NK-92 treated with Interleukin-12 subunit alpha and Interleukin-12 subunit beta, amount 100 ng/mL, for 24 hours (cell line): ENCODE measurements around the gene GFY.
A peak's percentile ranks its signal among the peaks of the same experiment; 100 is the strongest.
"Not testable (repeated sequence)": the region's sequence is repeated elsewhere in the genome, so short reads cannot be mapped to it uniquely, and the experiment has no call there.

Source experiments
- DNase-seq: peaks from one replicate; lab custom pipeline; 2025; lab: John Stamatoyannopoulos, UW

The GFY gene

DNA sequence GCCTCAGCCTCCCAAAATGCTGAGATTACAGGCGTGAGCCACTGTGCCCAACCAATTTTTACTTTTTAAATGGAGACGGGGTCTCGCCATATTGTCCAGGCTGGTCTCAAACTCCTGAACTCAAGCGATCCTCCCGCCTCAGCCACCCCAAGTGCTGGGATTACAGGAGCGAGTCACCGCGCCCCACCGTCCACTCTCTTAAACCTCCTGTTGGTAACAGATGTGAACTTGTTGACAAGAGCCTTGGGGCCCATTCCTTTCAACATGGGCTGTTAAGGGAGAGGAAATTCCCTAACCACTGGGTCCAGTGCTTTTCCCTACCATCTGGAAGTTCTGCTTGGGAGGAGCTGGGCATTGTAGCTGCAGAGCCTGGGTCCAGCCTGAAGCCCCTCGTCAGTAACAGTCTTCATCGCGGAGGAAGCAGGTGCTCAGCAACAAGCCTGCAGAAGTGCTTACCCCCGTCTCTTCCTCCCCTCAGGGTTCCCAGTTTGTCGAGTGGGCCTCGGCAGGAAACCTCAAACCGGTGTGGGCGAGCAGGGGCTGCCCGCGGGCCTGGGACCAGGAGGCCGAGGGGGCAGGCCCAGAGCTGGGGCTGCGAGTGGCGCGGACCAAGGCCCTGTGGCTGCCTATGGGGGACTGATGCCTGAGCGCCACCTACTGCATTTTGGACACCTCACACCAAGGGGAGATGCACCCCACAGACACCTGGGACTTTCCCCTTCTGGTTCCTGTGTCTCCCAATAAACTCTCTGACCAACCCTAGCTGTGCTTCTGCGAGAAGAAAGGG lies 44.8 kb downstream of the GFY start:
- peak; percentile 97 for DNase-seq

DNA sequence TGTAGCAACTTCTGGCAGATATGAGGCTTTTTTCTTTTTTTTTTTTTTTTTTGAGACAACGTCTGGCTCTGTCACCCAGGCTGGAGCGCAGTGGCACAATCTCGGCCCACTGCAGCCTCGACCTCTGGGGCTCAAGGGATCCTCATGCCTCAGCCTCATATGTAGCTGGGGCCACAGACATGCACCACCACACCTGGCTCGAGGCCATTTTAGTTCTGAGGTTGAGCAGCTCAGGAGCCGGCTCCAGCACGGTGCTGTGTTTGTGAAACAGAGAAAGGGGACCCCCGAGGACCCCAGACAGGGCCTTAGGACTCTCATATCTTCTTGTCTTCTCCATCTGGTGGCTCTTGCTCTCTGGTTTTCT lies 45.4 kb downstream of the GFY start:
- DNase-seq, result no peak

DNA sequence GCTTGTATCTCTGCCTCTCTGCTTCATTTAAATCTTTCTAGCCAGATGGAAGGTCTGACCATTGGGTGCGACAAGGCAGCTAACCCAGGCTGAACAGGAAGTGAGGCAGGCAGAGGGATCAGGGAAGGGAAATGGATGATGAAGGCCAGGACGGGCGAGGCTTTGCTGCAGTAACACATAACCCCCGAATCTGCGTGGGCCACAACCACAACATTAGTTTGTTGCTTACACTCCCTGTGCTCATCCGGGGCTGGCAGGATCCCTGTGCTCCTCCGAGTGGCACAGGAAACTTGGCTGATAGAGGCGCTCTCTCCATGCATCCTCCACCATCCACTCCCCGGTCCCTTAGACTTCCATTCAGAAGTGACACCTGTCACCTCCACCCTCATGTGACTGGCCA lies 47.7 kb downstream of the GFY start:
- DNase-seq, result no peak

GRCh38 chr19:49473501-49473867 lies 48.3 kb downstream of the GFY start:
- not testable (repeated sequence) for DNase-seq

- DNase-seq, result peak; percentile 82
Observed at GRCh38 chr19:49473868-49474541, 48.8 kb downstream of the GFY start, which contains the start of gene FLT3LG. FLT3LG (plus strand) TSS chr19:49474215; CDS start chr19:49474640, 425 bp downstream.

DNA sequence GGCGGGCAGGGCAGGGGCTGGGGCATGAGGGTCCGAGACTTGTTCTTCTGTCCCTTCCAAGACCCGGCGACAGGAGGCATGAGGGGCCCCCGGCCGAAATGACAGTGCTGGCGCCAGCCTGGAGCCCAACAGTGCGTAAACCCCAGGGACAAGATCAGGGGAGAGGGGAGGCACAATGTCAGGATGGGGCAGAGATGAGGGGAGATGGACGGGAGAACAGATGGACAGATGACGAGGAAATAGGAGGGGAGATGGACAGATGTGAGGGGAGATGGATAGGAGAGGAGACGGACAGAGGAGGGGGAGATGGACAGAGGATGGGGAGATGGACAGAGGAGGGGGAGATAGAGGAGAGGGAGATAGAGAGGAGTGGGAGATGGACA lies 49.3 kb downstream of the GFY start:
- DNase-seq, result no peak

GRCh38 chr19:49475191-49475917 lies 50.2 kb downstream of the GFY start:
- DNase-seq, result no peak

GRCh38 chr19:49475995-49476880 lies 51.0 kb downstream of the GFY start:
- peak; percentile 35 for DNase-seq
